Left forelimb (tissue), 1 donor: ENCODE results near the gene CYB561.
A peak's percentile ranks its signal among the peaks of the same experiment; 100 is the strongest.

Experiments
- DNase-seq: peaks from one replicate; pipeline ENCODE4 v3.0.0-alpha.2; 2018; ENCODE audit warnings: low spot score

Gene CYB561

DNA sequence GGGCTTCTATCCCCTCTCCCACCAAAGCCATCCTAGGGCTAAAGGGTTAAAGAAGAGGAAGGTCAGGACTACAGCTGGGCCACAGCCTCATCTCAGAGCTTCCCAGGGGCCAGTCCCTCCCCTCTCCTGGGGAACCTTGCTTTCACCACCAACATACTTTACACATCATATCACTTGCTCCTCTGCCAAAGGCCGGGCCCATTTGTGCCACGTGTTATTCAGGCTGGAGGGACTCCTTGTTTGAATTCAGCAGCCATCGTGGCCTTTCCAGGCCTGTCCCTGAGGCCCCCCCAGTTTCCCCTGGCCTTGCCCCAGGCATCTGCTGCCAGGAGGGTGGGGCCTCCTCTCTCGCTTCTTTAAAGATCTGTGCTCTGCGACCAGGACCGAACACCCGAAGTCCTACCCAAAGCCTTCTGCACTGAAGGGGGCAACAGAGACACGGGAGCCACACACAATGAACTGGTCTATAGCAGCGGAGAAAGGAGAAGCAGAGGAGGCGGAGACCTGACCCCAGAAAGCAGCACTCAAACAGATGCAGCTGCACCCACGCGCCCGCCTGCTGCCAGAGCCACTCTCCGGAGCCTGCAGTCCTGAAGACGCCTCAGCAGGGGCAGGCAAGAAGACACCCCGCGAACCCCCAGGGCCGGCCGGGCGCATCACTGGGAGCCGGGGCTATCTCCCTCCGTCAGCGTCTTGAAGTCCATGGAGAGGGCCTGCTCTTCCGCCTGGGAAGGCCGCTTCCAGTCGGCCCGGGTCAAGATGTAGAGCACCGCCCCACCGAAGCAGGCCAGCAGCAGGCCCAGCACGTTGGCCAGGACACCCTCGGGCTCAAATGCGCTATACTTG lies 12.1 kb downstream of the CYB561 start:
- DNase-seq: peak; percentile 75

DNA sequence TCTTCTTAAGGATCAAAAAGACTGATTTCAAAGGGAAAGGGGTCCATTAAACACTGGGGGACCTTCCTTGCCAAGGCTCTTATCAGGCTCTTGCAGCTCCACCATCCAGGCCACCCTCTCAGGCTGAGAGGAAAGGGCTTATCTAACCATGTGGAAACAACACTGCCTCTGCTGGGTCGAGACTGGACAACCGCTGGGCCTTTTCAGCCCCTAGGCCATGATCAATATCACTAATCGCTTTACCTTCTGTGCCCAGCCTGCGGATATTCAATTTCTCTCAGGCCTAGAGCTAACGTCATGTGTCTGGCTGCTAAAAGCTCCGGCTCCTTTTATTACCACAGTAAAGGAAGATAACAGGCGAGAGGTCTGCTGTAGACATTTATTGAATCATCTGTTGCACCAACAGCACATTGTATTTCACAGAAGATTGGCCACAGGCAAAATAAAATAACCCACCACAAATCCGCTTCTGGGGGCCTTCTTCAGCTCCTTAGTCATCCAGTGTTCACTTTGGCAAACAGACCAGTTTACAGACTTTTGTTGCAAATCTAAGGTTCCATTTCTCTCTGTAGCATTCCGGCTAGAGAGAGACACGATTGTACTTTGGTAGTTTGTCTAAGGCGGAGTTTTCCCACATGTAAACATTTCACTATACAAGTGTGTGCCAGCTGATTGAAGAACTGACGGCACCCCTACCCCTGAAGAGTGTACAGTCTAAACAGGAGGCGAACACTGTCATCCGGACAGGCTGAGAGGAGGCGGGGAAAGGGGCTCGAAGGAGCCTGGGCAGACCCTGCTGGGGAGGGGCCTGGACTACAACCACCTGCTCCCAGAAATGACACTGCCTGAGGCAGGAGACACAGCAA lies 13.9 kb downstream of the CYB561 start:
- no peak for DNase-seq

DNA sequence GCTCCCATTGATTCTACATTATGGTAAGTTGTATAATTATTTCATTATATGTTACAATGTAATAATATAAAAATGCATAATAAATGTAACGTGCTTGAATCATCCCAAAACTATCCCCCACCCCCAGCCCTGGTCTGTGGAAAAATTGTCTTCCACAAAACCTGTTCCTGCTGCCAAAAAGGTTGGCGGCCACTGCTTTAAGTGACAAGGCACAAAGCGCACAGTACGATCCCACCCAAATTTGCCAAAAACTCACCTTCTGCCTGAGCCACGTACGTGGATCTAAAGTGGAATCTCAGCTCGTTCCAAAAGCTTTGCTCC lies 14.5 kb downstream of the CYB561 start:
- no peak for DNase-seq

DNA sequence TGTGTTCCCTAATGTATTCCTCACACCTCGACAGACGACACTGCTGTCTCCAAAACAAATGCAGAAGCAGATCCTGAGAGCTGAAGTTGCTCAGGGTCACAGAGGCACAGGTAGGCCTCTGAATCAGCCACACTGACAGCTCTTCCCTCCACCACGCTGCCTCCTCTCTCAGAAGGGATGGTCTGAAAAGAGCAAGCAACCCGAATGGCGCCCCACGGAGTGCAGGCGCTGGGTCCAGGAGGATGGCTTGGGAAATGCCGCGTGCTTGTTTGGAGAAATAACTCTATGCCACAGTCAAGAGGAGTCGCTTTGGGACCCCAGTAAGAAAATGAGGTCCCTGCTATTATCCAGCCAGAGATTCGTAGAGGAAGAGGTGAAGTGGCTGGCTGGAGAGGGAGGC lies 15.9 kb downstream of the CYB561 start:
- no peak for DNase-seq

DNA sequence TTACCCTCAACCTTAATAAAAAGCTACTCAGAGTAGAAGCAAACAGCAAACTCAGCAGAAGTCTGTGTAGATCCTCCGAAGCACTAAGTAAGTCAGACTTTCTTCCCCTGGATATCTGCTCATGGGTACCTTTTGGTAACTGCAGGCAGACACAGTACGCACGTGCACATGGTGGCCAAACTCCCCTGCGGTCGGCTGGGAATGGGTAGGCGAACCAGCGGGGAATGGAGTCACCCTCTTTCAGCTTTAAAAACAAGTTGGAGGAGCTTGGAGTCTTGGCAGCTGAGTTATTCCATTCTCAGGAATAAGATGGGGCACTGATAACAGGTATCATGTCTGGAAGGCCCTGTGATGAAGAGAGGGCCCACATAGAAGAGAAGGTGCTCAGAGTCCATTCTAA lies 16.3 kb downstream of the CYB561 start:
- no peak for DNase-seq

DNA sequence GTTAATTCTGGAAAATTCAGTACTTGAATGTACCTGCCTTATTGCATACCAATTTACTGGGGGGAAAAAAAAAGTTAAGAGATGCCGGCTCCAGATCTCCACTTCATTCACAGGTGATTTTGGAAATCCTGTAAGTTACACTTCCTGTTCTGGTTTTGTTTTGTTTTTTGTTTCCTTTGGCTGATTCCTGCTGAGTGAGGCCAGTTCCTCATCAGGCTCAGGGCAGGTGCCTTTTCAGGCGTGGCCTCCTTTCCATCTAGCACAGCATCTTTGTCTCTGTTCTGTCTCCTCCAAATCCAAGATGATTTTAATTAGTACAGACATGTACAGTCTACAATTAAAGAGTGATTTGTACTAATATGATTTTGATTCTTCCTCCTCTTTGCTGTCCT lies 19.2 kb downstream of the CYB561 start:
- peak; percentile 11 for DNase-seq

DNA sequence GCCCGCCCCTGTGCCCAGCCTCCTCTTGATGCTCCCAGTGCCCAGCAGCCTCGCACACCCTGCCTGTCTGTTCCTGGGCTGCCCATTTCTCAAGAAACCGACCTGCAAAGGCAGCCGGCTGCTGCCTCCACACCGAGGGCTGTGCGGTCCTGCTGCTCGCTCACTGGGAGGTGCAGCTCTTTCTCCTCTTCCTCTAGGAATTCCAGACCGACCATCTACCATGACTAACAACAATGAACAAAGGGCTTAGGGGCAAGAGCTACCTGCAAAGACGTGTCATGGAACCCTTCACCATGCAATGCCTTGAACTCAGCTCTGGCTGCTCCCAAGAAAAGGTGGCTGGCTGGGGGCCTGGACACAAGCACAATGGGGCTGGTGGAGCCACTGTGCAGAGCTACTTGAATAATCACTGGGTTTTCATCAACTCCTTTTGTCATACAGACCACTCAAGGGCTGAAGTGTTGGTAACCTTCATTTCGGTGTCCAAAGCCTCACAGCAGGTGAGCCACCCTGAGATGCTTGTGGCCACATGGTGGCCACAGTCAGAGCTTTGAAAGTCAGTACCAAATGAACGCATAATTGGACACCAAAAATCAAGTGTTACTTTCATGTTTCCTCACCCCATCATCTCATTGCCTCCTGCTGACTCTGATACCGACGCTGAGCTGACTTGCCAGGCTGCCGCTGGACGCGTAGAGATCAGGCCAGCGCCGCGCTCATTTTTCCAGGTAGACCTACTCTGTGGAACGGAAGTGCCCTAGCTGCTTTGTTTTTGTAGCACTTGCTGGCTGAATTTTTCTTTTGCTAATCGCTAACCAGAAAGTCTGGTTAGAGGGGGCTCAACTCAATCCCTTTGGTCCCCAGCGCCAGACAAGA lies 19.8 kb downstream of the CYB561 start:
- DNase-seq: peak; percentile 55

DNA sequence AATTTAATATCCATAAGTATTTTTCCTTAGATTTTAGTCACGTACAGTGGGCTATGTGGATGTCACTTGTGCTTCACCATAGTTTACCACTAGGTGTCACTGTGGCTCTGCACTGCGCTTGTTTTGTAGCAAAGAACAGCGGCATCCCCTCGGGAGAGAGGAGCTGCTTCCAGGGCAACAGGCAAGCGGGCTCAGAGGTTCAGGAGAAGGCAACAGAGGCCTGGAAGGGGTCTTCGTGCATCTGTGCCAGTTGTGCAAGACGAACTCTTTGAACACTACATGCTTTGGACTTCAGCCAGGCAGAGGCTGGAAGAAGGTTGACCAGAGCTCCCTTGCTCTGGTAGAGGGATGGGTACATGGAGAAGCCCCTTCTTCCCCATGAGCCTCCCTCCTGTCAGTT lies 20.6 kb downstream of the CYB561 start:
- DNase-seq: peak; percentile 77

DNA sequence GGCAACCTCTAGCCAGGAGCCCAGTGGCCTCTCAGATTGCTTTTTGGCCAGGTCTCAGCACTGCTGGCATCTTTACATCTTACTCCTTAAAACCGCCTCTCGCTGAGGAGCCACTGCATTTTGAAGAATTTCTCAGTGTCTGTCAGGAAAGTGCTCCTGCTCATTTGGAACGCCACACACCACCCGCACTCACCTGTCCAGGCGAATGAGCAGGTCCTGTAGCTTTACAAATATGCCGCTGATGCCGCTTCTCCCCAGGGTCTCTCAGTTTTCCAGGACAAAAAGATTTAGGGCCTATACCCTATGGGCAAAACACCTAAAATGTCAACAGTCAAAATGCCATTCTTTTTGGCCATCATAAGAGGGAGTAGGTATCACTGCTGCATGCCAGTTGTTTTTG lies 22.1 kb downstream of the CYB561 start:
- peak; percentile 49 for DNase-seq

DNA sequence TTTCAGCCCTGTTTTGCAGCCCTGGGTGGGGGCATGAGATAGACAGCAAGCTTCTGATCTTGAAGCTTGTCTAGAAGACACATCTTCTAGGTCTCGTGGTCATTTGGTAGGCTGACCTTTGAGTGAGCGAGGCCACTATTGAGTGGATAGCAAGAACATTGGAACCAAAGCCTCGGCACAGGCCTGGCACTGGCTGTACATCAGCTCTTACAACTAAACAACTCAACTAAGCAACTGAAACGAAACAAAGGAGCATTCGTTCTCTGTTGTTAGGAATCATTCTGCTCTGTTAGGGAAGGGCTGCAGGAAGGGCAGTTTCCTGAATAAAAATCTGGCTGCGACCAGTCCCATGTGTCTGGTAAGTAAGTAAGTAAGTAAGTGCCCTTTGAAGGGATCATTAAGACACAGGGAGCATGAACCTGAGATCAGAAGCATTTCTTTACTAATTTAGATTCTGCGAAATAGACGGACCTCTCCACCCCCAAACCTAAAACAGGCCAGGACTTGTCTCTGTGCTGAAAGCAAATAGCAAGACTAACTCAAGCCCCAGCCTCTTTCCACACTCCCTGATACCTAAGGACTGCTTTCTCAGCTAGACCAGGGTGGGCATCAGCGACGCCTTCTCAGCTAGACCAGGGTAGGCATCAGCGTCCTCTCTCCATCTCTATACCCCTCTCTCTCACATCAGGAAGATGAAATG lies 22.7 kb downstream of the CYB561 start:
- peak; percentile 8 for DNase-seq

DNA sequence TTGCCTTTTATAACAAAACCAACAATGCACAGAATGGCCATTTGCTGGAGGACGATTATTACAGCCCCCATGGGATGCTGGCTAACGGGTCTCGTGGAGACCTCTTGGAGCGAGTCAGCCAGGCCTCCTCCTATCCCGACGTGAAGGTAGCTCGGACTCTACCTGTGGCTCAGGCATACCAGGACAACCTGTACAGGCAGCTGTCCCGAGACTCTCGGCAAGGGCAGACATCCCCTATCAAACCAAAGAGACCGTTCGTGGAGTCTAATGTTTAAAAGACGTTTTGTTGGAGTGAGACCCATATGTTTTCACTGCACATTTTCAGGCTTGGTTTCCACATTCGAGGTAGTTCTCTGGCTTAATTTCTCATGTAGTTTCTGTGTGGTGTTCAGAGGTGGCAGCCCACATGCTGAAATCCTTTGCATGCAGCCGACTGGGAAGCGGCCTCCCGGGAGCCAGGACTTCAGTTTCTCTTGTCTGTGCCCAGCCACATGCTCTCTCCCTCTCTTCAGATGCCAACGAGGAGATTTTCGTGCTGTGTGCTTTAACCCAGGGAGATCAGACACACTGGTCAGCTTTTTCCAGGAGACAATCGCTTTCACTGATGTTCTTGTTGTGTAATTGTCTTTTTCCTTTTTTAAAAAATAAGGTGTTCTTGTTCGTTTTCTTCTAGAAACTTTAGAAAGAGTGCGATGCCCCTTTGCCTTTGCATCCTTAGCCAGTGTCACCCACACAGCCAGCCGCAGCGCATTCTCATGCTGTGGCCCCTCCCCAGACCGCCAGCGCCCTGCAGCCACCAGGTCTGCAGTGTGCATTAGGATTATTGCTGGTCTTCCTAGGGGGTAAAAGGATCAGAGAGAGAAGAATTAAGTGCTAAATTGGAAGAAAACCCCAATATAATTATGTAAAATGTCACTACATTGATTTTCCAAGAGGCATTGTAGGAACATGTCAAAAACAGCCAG lies 24.1 kb downstream of the CYB561 start:
- no peak for DNase-seq

DNA sequence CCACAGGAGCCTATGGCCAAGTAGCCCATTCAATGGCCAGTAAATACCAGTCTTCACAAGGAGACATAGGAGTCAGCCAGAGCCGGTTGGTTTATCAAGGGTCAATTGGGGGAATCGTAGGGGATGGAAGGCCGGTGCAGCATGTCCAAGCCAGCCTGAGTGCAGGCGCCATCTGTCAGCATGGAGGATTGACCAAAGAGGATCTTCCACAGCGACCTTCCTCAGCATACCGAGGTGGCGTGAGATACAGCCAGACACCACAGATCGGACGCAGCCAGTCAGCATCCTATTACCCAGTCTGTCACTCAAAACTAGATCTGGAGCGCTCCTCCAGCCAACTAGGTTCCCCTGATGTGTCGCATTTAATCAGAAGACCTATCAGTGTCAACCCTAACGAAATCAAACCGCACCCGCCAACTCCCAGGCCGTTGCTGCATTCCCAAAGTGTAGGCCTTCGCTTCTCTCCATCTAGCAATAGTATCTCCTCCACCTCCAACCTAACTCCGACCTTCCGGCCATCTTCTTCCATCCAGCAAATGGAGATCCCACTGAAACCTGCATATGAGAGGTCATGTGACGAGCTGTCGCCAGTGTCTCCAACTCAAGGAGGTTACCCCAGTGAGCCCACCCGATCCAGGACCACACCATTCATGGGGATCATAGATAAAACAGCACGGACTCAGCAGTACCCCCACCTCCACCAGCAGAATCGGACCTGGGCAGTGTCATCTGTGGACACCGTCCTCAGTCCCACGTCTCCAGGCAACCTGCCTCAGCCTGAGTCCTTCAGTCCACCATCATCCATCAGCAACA lies 25.0 kb downstream of the CYB561 start:
- DNase-seq: no peak

DNA sequence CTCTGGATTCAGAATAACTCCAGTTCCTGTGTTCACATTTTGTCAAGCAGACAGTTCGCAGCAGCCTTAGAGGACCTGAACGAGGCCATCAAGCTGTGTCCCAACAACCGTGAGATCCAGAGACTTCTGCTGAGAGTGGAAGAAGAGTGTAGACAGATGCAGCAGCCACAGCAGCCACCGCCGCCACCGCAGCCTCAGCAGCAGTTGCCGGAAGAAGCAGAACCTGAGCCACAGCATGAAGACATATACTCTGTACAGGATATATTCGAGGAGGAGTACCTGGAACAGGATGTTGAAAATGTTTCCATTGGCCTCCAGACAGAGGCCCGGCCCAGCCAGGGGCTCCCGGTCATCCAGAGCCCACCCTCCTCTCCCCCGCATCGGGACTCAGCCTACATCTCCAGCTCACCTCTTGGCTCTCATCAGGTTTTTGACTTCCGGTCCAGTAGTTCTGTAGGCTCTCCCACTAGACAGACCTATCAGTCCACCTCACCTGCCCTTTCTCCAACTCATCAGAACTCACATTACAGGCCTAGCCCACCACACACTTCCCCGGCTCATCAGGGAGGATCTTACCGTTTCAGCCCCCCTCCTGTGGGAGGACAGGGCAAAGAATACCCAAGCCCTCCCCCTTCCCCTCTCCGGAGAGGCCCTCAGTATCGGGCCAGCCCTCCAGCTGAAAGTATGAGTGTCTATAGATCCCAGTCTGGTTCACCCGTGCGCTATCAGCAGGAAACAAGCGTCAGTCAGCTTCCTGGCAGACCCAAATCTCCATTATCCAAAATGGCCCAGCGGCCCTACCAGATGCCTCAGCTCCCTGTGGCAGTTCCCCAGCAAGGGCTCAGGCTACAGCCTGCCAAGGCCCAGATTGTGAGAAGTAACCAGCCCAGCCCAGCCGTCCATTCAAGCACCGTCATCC lies 25.9 kb downstream of the CYB561 start:
- DNase-seq: no peak

DNA sequence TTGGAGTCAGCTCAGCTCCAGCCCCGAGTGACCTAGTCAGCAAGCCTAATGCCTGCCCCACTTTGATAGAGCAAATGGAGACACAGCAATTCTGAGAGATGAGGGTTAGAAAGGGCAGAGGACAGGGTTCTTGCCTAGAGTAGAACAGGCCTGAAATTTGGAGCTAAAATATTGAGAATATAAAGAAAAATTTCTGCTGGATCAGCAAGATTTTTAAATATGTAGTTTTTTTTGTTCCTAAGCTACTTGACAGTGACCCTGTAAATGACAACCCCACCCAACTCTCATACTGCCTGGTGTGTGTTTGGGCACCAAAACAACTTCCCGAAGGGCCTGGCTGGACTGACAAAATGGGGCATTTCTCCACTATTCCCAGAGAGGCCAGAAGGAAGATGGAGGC lies 26.7 kb downstream of the CYB561 start:
- no peak for DNase-seq

DNA sequence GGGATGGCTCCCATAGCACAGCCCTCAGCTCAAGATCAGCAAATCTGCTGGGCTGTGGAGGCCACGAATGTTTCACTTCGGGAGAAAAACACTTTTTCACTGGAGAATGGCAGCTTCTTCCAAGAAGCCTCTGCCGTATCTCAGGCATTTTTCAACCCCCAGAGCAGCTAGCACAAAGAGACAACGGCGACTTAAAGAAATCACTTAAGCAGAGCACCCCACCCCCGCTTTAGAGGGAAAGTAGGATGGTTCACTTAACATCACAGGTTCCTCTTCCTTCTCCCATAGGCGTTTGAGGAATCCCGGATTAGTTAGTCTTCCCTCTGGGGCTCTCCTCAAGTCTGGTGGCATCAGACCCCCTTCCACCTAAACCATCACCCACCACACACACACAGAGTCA lies 27.6 kb downstream of the CYB561 start:
- DNase-seq: no peak

DNA sequence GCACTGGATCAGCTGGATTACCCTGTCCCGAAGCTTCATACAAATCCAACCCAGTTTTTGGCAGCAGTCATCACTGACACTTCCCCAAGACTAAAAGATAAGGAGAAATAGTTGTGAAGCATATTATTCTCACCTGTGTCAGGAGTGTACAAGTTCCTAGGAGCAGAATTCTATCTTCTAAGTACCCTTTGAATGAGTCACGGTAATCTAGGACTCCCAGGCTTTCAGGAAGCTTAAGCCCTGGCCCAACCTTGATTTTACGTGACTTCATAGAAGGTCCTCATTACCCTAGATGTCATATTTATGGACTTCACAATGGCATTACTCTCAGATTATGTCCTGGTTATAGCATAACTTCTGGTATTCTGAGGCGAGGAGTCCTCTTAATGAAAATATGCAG lies 31.9 kb downstream of the CYB561 start:
- no peak for DNase-seq

DNA sequence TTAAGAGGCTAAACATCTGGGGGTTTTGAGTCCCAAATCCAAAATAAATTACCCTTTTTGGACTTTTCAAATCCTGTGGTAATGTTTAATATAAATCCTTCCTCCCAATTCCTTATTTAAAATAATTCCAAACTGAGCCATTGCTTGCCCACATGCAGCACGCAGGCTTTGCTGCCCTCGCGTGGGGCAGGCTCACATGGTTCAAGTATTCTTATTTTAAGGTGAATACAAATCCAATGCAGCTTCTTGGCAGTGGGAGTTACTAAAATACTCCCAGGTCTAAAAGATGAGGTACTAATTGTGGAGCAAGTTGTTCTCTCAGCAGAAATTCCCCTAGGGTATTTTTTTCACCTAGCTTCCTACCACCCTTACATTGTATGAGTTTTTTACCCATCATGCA lies 33.0 kb downstream of the CYB561 start:
- no peak for DNase-seq

DNA sequence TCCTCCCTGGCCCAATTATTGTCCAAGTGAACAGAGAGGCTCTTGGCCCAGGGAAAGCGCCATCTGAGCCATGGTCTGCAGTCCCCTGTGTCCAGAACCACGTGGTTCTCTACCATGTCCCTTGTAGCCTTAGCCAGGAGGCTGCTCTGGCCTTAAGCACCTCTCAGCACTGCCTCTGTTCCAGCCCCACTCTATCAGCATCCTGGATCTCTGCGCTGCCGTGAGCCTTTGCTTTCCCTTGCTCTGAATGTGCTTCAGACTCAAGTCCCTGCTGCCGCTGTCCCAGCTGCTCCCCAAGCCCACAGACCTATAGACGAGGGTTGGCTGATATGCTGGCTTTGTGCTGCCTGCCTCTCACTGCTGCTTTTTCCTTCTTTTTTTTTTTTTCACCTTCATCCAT lies 33.9 kb downstream of the CYB561 start:
- DNase-seq: no peak
